Measurements from ENCODE around the gene NAXE.
"Not testable (repeated sequence)": the region's sequence is repeated elsewhere in the genome, so short reads cannot be mapped to it uniquely, and the experiment has no call there.

Gene NAXE

GRCh38 chr1:156591432-156592157 is at the start of gene NAXE:
NAXE (plus strand) TSS chr1:156591776; CDS start chr1:156591805, 29 bp downstream.
- peak; percentile 78 for DNase-seq (ENCODE audit: low spot score)

DNA sequence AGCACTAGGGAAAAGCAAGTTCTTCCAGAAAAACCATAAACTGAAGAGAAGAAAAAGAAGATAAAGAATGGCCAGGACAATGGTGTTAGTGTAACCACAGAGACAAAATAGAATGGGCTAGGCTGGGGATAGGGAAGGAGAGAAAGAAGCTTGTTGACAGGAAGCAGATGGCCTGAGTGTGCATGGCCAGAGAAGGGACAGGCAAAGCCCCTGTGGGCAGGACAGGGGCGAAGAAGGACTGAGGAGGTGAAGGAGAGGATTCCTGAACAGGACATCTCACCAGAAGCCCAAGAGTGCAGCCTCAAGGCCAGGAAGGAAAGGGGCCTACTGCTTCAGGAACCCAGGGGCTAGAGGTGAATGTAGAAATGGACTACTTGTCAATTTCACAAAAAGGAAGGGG is 48.5 kb upstream of the NAXE start:
- DNase-seq (ENCODE audit: low spot score), result no peak

GRCh38 chr1:156544592-156545102 is 46.9 kb upstream of the NAXE start:
- no peak for DNase-seq (ENCODE audit: low spot score)

GRCh38 chr1:156546267-156546666 is 45.3 kb upstream of the NAXE start:
- DNase-seq (ENCODE audit: low spot score), result no peak

GRCh38 chr1:156547434-156547833 is 44.1 kb upstream of the NAXE start:
- DNase-seq (ENCODE audit: low spot score), result no peak

GRCh38 chr1:156547982-156548381 is 43.6 kb upstream of the NAXE start:
- DNase-seq (ENCODE audit: low spot score), result no peak

GRCh38 chr1:156549390-156549789 is 42.2 kb upstream of the NAXE start:
- peak; percentile 15 for DNase-seq (ENCODE audit: low spot score)

- DNase-seq (ENCODE audit: low spot score), result no peak
Observed at GRCh38 chr1:156549831-156550230, 41.7 kb upstream of the NAXE start.

DNA sequence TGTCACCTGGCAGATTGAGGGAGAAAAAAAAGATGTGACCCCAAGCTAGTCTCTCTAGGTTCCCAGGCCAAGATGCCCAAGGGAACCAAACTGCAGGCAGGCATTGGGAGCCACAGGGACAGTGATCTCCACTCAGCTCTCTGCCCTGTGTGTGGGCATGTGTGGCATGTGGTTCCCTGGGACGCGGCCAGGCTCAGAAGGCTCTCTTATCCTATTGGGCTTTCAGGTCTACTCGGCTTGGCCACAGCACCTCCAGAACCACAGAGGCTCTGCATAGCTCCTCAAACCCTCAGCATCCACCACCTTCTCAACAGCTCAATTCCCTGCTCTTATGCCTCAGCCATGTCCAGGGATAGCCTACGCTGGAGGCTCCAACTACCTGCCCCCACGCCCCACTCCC is 41.2 kb upstream of the NAXE start:
- DNase-seq (ENCODE audit: low spot score), result peak; percentile 55

DNA sequence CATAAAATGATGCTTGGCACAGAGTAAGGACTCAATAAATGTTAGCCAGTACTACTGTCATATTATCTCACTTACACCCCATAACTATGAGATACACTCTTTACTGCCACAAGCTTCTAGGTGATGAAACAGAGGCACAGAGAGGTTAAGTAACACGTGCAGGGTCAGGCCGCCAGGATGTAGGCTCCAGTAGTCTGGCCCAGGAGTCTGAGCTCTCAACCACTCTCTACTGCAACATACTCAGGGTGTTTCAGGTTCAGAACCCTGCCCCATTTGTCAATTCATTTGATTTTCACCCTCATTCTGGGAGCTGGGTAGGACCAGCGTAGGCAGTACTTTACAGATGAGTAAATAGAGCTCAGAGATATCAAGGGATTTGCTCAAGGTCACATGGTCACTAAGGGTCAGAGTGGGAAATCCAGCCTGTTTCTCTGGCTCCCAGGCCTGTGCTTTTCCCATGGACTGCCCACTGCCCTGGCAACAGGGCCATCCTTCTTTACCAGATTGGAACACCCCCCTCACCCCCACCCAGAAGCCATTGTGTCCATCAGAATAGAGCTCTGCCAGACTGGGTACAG is 40.4 kb upstream of the NAXE start:
- DNase-seq (ENCODE audit: low spot score), result no peak

- no peak for DNase-seq (ENCODE audit: low spot score)
Observed at GRCh38 chr1:156551869-156552268, 39.7 kb upstream of the NAXE start.

DNA sequence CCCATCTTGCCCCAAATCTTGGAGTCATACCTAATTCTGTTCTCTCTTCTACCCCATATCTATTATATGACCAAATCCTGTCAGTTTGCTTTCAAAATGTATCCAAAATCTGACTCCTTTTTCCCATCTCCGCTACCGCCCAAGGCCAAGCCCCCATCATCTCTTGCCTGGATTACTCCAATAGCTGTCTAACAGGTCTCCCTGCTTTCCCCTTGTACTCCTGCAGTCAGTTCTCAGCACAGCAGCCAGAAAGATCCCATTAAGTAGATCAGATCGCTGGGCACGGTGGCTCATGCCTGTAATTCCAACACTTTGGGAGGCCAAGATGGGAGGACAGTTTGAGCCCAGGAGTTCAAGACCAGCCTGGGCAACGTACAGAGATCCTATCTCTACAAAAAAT is 39.1 kb upstream of the NAXE start:
- DNase-seq (ENCODE audit: low spot score), result no peak

GRCh38 chr1:156552937-156553336 is 38.6 kb upstream of the NAXE start:
- not testable (repeated sequence) for DNase-seq (ENCODE audit: low spot score)

DNA sequence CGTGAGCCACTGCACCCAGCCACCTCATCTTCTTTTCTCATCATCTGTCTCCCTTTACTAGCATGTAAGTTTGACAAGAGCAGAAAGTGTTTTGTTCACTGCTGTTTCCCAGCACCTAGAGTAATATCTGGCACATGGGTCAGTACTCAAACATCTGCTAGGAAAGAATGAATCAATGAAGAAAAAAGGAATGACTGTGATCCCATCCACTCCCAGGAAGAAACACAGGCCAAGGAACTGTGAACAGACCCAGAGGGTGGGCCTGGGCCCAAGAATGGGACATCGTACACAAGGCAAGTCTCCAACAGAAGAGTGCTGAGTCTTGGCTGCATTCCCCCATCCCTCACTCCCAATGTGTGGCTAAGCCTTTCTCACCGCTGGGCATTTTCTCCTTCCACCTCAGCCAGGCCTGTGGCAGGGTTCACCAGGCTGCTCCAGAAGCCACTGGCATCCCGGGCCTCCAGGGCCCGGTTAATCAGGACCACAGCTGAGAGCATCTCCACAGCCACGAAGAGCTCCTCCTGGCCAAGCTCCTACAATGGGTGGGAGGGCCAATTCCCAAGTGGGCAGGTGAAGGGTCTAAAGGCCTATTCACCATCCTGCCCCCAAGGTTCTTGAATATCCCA is 37.6 kb upstream of the NAXE start:
- DNase-seq (ENCODE audit: low spot score), result no peak

GRCh38 chr1:156554971-156555370 is 36.6 kb upstream of the NAXE start:
- DNase-seq (ENCODE audit: low spot score), result no peak

- no peak for DNase-seq (ENCODE audit: low spot score)
Observed at GRCh38 chr1:156555715-156556114, 35.9 kb upstream of the NAXE start.

GRCh38 chr1:156556354-156556753 is 35.2 kb upstream of the NAXE start:
- DNase-seq (ENCODE audit: low spot score), result no peak

- no peak for DNase-seq (ENCODE audit: low spot score)
Observed at GRCh38 chr1:156559086-156559796, 32.3 kb upstream of the NAXE start.

DNA sequence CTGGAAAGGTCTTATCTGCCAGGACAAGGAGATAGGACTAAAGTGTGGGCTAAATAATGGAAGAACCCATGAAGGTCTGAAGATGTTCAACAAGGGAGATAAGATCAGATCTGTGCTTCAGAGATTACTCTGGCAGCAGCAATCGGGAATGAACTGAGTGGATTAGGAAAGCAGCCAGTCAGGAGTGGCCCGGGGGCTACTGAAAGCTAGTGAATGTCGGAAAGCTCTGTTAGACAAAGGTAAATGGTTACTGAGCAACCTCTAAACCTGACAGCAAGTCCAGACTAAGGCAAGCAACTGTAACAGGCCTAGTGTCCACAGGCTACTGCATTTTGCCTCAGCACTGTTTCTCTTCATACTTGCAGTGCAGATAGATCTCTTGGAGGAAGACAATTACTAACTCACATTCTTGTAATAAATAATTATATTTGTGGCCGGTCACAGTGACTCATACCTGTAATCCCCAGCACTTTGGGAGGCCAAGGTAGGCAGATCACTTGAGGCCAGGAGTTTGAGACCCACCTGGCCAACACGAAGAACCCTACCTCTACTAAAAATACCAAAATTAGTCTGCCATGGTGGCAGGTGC is 31.7 kb upstream of the NAXE start:
- DNase-seq (ENCODE audit: low spot score), result no peak

DNA sequence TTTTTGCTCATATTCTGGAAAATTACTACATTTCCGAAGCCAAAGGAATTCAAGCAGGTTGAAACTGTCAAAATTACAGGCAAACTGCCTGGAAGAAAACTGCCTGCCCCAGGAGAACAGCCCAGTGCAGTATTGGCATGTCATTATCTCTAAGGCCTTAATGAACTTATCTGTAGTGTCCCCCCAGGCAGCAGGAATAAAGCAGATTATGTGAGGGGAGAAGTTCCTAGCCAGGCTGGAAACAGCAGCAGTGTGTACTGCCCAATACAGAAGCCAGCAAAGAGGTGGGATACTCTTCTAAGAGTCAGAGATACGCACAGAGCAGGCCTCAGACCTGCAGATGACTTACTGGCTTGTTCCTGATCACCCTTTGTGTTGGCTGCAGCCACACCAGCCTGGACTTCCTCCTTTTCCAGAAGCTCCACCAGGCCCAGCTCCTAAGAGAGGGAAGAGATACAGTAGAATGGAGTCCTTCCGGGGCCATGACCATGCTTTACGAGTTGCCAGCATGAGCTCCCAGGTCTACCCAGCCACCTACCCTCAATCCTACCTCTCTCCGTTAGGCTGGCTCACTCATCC is 30.9 kb upstream of the NAXE start:
- DNase-seq (ENCODE audit: low spot score), result no peak

DNA sequence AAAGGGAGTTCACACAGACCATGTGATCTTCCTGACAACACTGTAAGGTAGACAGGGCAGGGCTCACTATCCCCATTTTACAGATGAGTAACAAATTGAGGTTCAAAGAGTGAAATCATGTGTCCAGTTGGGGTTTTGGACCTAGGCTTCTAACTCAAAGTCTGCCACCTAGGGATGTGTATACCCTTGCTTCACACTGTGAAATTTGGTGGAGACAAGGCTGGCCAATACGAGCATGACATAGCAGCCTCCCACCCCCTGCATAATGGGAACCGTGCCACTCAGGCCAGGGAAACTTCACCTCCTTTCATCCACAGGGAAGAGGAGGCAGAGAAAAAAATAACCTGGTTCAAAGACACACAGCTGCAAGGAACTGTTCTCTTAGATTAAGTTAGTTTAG is 26.1 kb upstream of the NAXE start:
- no peak for DNase-seq (ENCODE audit: low spot score)

DNA sequence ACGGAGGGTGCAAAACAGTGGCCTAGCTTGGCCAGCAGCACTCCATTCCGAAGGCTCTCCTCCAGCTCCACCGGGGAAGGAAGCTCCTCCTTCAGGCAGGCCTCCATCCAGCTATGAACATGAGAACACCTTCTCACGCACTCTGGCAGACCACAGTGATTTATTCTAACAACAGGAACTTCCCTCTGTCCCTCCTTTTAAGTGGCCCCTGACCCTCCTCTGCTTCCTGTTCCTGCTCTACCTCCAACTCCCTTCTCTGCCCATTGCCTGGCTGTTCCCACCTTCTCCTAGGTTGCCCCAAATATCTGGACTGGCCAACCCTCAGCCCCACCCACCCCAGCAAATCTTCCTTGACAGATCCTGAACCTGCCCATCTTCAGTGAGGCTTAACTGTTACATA is 25.1 kb upstream of the NAXE start:
- no peak for DNase-seq (ENCODE audit: low spot score)
